Measurements from ENCODE around the gene VSTM2B.

DNA sequence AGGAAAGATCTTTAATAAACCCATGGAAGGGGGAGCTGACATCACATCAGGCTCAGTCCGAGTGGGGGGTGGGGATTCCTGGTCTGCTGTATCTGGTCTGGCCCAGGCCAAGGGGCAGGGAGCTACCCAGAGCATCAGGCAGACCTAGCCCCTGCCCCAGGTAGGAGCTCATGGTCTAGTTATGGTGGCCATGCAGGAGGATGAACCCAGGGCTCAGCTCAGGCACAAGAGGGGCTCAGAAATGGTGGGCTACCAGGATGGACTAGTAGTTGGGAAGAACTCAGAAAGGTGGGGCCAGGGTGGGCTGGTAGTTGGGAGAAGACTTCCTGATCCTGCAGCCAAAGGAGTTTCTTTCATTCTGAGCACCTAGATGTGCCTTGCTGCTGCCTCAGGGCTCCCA is 14.3 kb downstream of the VSTM2B start:
- TF ChIP-seq, protein P1, sequence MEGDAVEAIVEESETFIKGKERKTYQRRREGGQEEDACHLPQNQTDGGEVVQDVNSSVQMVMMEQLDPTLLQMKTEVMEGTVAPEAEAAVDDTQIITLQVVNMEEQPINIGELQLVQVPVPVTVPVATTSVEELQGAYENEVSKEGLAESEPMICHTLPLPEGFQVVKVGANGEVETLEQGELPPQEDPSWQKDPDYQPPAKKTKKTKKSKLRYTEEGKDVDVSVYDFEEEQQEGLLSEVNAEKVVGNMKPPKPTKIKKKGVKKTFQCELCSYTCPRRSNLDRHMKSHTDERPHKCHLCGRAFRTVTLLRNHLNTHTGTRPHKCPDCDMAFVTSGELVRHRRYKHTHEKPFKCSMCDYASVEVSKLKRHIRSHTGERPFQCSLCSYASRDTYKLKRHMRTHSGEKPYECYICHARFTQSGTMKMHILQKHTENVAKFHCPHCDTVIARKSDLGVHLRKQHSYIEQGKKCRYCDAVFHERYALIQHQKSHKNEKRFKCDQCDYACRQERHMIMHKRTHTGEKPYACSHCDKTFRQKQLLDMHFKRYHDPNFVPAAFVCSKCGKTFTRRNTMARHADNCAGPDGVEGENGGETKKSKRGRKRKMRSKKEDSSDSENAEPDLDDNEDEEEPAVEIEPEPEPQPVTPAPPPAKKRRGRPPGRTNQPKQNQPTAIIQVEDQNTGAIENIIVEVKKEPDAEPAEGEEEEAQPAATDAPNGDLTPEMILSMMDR (conservative IDR thresholded peaks at IDR 0.05; ENCODE audit: low read depth, low read length) = no peak
- TF ChIP-seq EZH2 (IDR thresholded peaks at IDR 0.05; ENCODE audit: borderline replicate concordance, low read depth, low read length, poor library complexity, severe bottlenecking) = no peak
